WTC11 (cell line): ENCODE data around the gene APOL2. TPM values are rescaled to one million over a fixed set of nuclear protein-coding genes. Genes with fewer than 3 reads are reported as not detected.

Source experiments
- ATAC-seq: fragments of 200-7000 bp; cut with Tn5 transposase; 2 replicates; pipeline ENCODE4 v1.10.0; 2021; ENCODE audit warnings: mild to moderate bottlenecking, moderate library complexity
- CTCF ChIA-PET: fragments of 300-600 bp; sonication (Branson Sonifier 250); formaldehyde crosslinking; loops from one replicate; lab custom pipeline; 2021; ENCODE audit warnings: antibody characterized with exemption; lab: Charles Lee
- POLR2A ChIA-PET: fragments of 350-600 bp; sonication (Branson Sonifier 250); formaldehyde crosslinking; loops from one replicate; lab custom pipeline; 2021; ENCODE audit warnings: antibody characterized with exemption; lab: Charles Lee
- DNase-seq: peaks from one replicate; pipeline ENCODE4 v3.0.0; 2021; ENCODE audit warnings: low spot score
- H3K27ac Mint-ChIP-seq: 2 replicates; pipeline ENCODE4 v1.8.0; 2021; ENCODE audit warnings: mixed read lengths
- H3K27me3 Mint-ChIP-seq: 2 replicates; pipeline ENCODE4 v1.8.0; 2021; ENCODE audit warnings: low read depth, mild to moderate bottlenecking, moderate library complexity, mixed read lengths
- H3K36me3 Mint-ChIP-seq: 2 replicates; pipeline ENCODE4 v1.8.0; 2021; ENCODE audit warnings: mixed read lengths
- H3K4me1 Mint-ChIP-seq: 2 replicates; pipeline ENCODE4 v1.8.0; 2022; ENCODE audit warnings: mixed read lengths
- H3K4me3 Mint-ChIP-seq: 2 replicates; pipeline ENCODE4 v1.8.0; 2021; ENCODE audit warnings: mild to moderate bottlenecking, moderate library complexity, mixed read lengths
- H3K9me3 Mint-ChIP-seq: 2 replicates; pipeline ENCODE4 v1.8.0; 2021; ENCODE audit warnings: mixed read lengths
- ARID4B ChIP-seq: sonication (generic); formaldehyde crosslinking; IDR thresholded peaks from 2 replicates; pipeline ENCODE4 v1.8.0; 2023; ENCODE audit warnings: missing genetic modification reagents, mild to moderate bottlenecking, borderline replicate concordance
- ATF6 ChIP-seq: sonication (generic); formaldehyde crosslinking; IDR thresholded peaks from 2 replicates; pipeline ENCODE4 v1.8.1; 2023; ENCODE audit warnings: mild to moderate bottlenecking, missing genetic modification reagents
- CBFB ChIP-seq: sonication (generic); formaldehyde crosslinking; IDR thresholded peaks from 2 replicates; pipeline ENCODE4 v1.8.1; 2022; ENCODE audit warnings: mild to moderate bottlenecking, low read depth, missing genetic modification reagents
- CDX4 ChIP-seq: fragments of 250-450 bp; sonication (Bioruptor Pico); IDR thresholded peaks from 2 replicates; pipeline ENCODE4 v1.9.0; 2021; ENCODE audit warnings: moderate library complexity, mild to moderate bottlenecking, inconsistent platforms, borderline replicate concordance
- CREB1 ChIP-seq: sonication (generic); formaldehyde crosslinking; IDR thresholded peaks from 2 replicates; pipeline ENCODE4 v1.8.0; 2023; ENCODE audit warnings: mild to moderate bottlenecking, missing genetic modification reagents
- GABPB1 ChIP-seq: sonication (generic); formaldehyde crosslinking; IDR thresholded peaks from 2 replicates; pipeline ENCODE4 v1.8.1; 2023; ENCODE audit warnings: mild to moderate bottlenecking, missing genetic modification reagents
- GRHL2 ChIP-seq: fragments of 250-450 bp; sonication (Bioruptor Pico); IDR thresholded peaks from 2 replicates; pipeline ENCODE4 v1.8.0; 2022; ENCODE audit warnings: mild to moderate bottlenecking, moderate library complexity; ENCODE audit not compliant: insufficient replicate concordance, severe bottlenecking
- NFATC4 ChIP-seq: fragments of 250-450 bp; sonication (Bioruptor Pico); IDR thresholded peaks from 2 replicates; pipeline ENCODE4 v1.9.0; 2021; ENCODE audit warnings: mild to moderate bottlenecking
- PRDM15 ChIP-seq: sonication (generic); formaldehyde crosslinking; IDR thresholded peaks from 2 replicates; pipeline ENCODE4 v1.8.0; 2022; ENCODE audit warnings: missing genetic modification reagents
- RELA ChIP-seq: sonication (generic); formaldehyde crosslinking; IDR thresholded peaks from 2 replicates; pipeline ENCODE4 v1.8.1; 2022; ENCODE audit warnings: missing genetic modification reagents, mild to moderate bottlenecking, borderline replicate concordance
- STAT6 ChIP-seq: sonication (generic); formaldehyde crosslinking; conservative IDR thresholded peaks from 2 replicates; pipeline ENCODE4 v1.8.1; 2023; ENCODE audit warnings: mild to moderate bottlenecking, low read depth, missing genetic modification reagents, moderate library complexity
- TEAD4 ChIP-seq: sonication (generic); formaldehyde crosslinking; IDR thresholded peaks from 2 replicates; pipeline ENCODE4 v1.8.0; 2022; ENCODE audit warnings: mild to moderate bottlenecking, missing genetic modification reagents
- TP53 ChIP-seq: sonication (generic); formaldehyde crosslinking; IDR thresholded peaks from 2 replicates; pipeline ENCODE4 v1.8.1; 2023; ENCODE audit warnings: mild to moderate bottlenecking, missing genetic modification reagents
- USF1 ChIP-seq: sonication (generic); formaldehyde crosslinking; IDR thresholded peaks from 2 replicates; pipeline ENCODE4 v1.8.0; 2022; ENCODE audit warnings: mild to moderate bottlenecking, missing genetic modification reagents
- ZNF232 ChIP-seq: sonication (generic); formaldehyde crosslinking; IDR thresholded peaks from 2 replicates; pipeline ENCODE4 v1.8.0; 2022; ENCODE audit warnings: mild to moderate bottlenecking, missing genetic modification reagents
- ZNF423 ChIP-seq: fragments of 250-450 bp; sonication (Bioruptor Pico); IDR thresholded peaks from 2 replicates; pipeline ENCODE4 v2.1.2; 2022; ENCODE audit warnings: mild to moderate bottlenecking, moderate library complexity
- total RNA-seq: library from RNA; stranded (reverse); gene quantifications from 3 replicates; pipeline ENCODE4 v1.2.3, GENCODE V29; 2021

APOL2 gene
- total RNA-seq, 1 experiment from 2014 or later, result 11.2 TPM

GRCh38 chr22:36226189-36226588 lies 13.1 kb downstream of the APOL2 start:
- Mint-ChIP-seq H3K27ac (no peak overlapping the region), H3K9me3 (no peaks in the 10 kb centered on the region), H3K27me3 (no peaks in the 10 kb centered on the region), H3K4me1 (peaks cover 22% of the 10 kb centered on the region), H3K4me3 (no peak overlapping the region), H3K36me3 (peaks cover 14% of the 10 kb centered on the region)
- DNase-seq (no peak), ATAC-seq (no peak)
- POLR2A ChIA-PET, result no interaction called here
- CTCF ChIA-PET, result interaction anchor here (1.1 kb wide), 1 partner anchor 52 kb away, joined by 6 read pairs; no protein-coding TSS in a partner anchor
- TF ChIP-seq GABPB1 (CRISPR knock-in tag) (no peak), CBFB (CRISPR knock-in tag) (no peak)

- ChIA-PET CTCF (no interaction called here), POLR2A (no interaction called here)
- H3K4me3 Mint-ChIP-seq, result no peak overlapping the region
- no peak for DNase-seq
- TF ChIP-seq CREB1 (CRISPR knock-in tag), result no peak
- TF ChIP-seq NFATC4 (CRISPR knock-in tag), result no peak
- TF ChIP-seq CDX4 (CRISPR knock-in tag), result no peak
- TF ChIP-seq USF1, result no peak
- no peak for TF ChIP-seq TP53 (CRISPR knock-in tag)
- no peak for TF ChIP-seq ARID4B (CRISPR knock-in tag)
- H3K4me1 Mint-ChIP-seq, result peaks cover 22% of the 10 kb centered on the region
- H3K36me3 Mint-ChIP-seq, result peaks cover 14% of the 10 kb centered on the region
- H3K27ac Mint-ChIP-seq, result no peak overlapping the region
- ATAC-seq, result no peak
- no peaks in the 10 kb centered on the region for H3K27me3 Mint-ChIP-seq
- H3K9me3 Mint-ChIP-seq, result no peaks in the 10 kb centered on the region
Observed at GRCh38 chr22:36225333-36225922, 13.9 kb downstream of the APOL2 start.

- CTCF ChIA-PET, result interaction anchor here (0.7 to 1.1 kb wide), 2 partner anchors 30 to 35 kb away, joined by 3 read pairs; no protein-coding TSS in a partner anchor
- Mint-ChIP-seq H3K9me3 (no peaks in the 10 kb centered on the region), H3K27ac (no peak overlapping the region), H3K27me3 (no peaks in the 10 kb centered on the region), H3K36me3 (peaks cover 12% of the 10 kb centered on the region), H3K4me1 (peaks cover 22% of the 10 kb centered on the region), H3K4me3 (no peak overlapping the region)
- POLR2A ChIA-PET, result interaction anchor here (0.7 kb wide), 1 partner anchor 83 kb away, joined by 4 read pairs; no protein-coding TSS in a partner anchor
- no peak for ATAC-seq
- DNase-seq, result no peak
- TF ChIP-seq GRHL2, result no peak
- no peak for TF ChIP-seq CREB1 (CRISPR knock-in tag)
- TF ChIP-seq PRDM15 (CRISPR knock-in tag), result no peak
- no peak for TF ChIP-seq TEAD4
- no peak for TF ChIP-seq USF1
- no peak for TF ChIP-seq ZNF232 (CRISPR knock-in tag)
- TF ChIP-seq ZNF423, result no peak
- no peak for TF ChIP-seq STAT6
- TF ChIP-seq ATF6 (CRISPR knock-in tag), result no peak
- TF ChIP-seq RELA, result no peak
Observed at GRCh38 chr22:36224245-36224644, 15.1 kb downstream of the APOL2 start.
